Nephron (organoid): ENCODE data around the gene ZGRF1.
A peak's percentile ranks its signal among the peaks of the same experiment; 100 is the strongest.

ENCODE experiments used
- H3K27ac Mint-ChIP-seq, 3 experiments: 2 replicates each; pipeline ENCODE4 v1.8.0; 2020; ENCODE audit warnings: mixed read lengths in 3 of 3, mild to moderate bottlenecking in 2 of 3, moderate library complexity in 1 of 3
- H3K27me3 Mint-ChIP-seq: 2 replicates; pipeline ENCODE4 v1.8.0; 2021; ENCODE audit warnings: low read depth, mild to moderate bottlenecking, moderate library complexity, mixed read lengths
- H3K36me3 Mint-ChIP-seq: 2 replicates; pipeline ENCODE4 v1.8.0; 2020; ENCODE audit warnings: low read depth, mixed read lengths
- H3K4me1 Mint-ChIP-seq: 2 replicates; pipeline ENCODE4 v1.8.0; 2020; ENCODE audit warnings: mixed read lengths
- H3K4me3 Mint-ChIP-seq, 3 experiments: 2 replicates each; pipeline ENCODE4 v1.8.0; 2020; ENCODE audit warnings: mild to moderate bottlenecking in 3 of 3, mixed read lengths in 3 of 3, moderate library complexity in 2 of 3
- H3K9me3 Mint-ChIP-seq: 2 replicates; pipeline ENCODE4 v1.8.0; 2020; ENCODE audit warnings: mixed read lengths
- CTCF ChIP-seq, 3 experiments: fragments of 200-600 bp; sonication (generic); IDR thresholded peaks; one replicate each; pipeline ENCODE4 v1.5.0; 2021; ENCODE audit warnings: antibody characterized with exemption in 3 of 3; ENCODE audit not compliant: unreplicated experiment in 3 of 3

ZGRF1 gene

GRCh38 chr4:112519689-112520597 lies 116.8 kb downstream of the ZGRF1 start:
- Mint-ChIP-seq H3K27ac (no peak overlapping the region), H3K36me3 (no peaks in the 10 kb centered on the region), H3K4me3 (no peak overlapping the region), H3K27me3 (peaks cover 100% of the 10 kb centered on the region), H3K4me1 (peaks cover 36% of the 10 kb centered on the region), H3K9me3 (peaks cover 18% of the 10 kb centered on the region)
- no peak for TF ChIP-seq CTCF (IDR thresholded peaks at IDR 0.05; ENCODE audit: unreplicated experiment in 3 of 3)

- TF ChIP-seq CTCF (IDR thresholded peaks at IDR 0.05; ENCODE audit: unreplicated experiment in 3 of 3) = no peak
- no peak overlapping the region for H3K4me3 Mint-ChIP-seq
- H3K9me3 Mint-ChIP-seq = peaks cover 18% of the 10 kb centered on the region
- H3K36me3 Mint-ChIP-seq = no peaks in the 10 kb centered on the region
- peaks cover 49% of the 10 kb centered on the region for H3K4me1 Mint-ChIP-seq
- no peak overlapping the region for H3K27ac Mint-ChIP-seq
- peaks cover 100% of the 10 kb centered on the region for H3K27me3 Mint-ChIP-seq
These were observed 118.0 kb downstream of the ZGRF1 start for GRCh38 chr4:112518675-112519074.

GRCh38 chr4:112517911-112518310 lies 118.8 kb downstream of the ZGRF1 start:
- H3K27ac Mint-ChIP-seq = no peak overlapping the region
- peaks cover 43% of the 10 kb centered on the region for H3K4me1 Mint-ChIP-seq
- H3K4me3 Mint-ChIP-seq = peak overlapping the region; percentile 41 to 66 (median 57)
- H3K27me3 Mint-ChIP-seq = peaks cover 100% of the 10 kb centered on the region
- no peak for TF ChIP-seq CTCF (IDR thresholded peaks at IDR 0.05; ENCODE audit: unreplicated experiment in 3 of 3)
- H3K36me3 Mint-ChIP-seq = no peaks in the 10 kb centered on the region
- H3K9me3 Mint-ChIP-seq = peaks cover 15% of the 10 kb centered on the region

GRCh38 chr4:112517067-112517634 lies 119.6 kb downstream of the ZGRF1 start:
- Mint-ChIP-seq H3K36me3 (no peaks in the 10 kb centered on the region), H3K4me1 (peaks cover 42% of the 10 kb centered on the region), H3K27ac (no peak overlapping the region), H3K9me3 (peaks cover 12% of the 10 kb centered on the region), H3K4me3 (peak overlapping the region; percentile 57 to 66 (median 58)), H3K27me3 (peaks cover 100% of the 10 kb centered on the region)
- no peak for TF ChIP-seq CTCF (IDR thresholded peaks at IDR 0.05; ENCODE audit: unreplicated experiment in 3 of 3)

- Mint-ChIP-seq H3K27ac (no peak overlapping the region), H3K9me3 (peaks cover 12% of the 10 kb centered on the region), H3K27me3 (peaks cover 100% of the 10 kb centered on the region), H3K4me1 (peaks cover 46% of the 10 kb centered on the region), H3K4me3 (peak overlapping the region; percentile 80 to 90 (median 89)), H3K36me3 (no peaks in the 10 kb centered on the region)
- TF ChIP-seq CTCF (IDR thresholded peaks at IDR 0.05; ENCODE audit: unreplicated experiment in 3 of 3) = no peak
These were observed 120.1 kb downstream of the ZGRF1 start for GRCh38 chr4:112516471-112517066.
